GM12891 (cell line): ENCODE data around the gene FUT4.

ENCODE experiments used
- PAX5 ChIP-seq: IDR thresholded peaks from 2 replicates; pipeline ENCODE4 v1.6.1; 2011; ENCODE audit warnings: low read length, moderate library complexity, mild to moderate bottlenecking; ENCODE audit not compliant: insufficient read depth, severe bottlenecking
- POLR2A ChIP-seq: IDR thresholded peaks from 2 replicates; pipeline ENCODE4 v1.6.1; 2011; ENCODE audit warnings: low read depth, low read length, control low read depth
- POLR2AphosphoS5 ChIP-seq: IDR thresholded peaks from 2 replicates; pipeline ENCODE4 v1.6.1; 2011; ENCODE audit warnings: low read depth, low read length, control low read depth
- TAF1 ChIP-seq: IDR thresholded peaks from 2 replicates; pipeline ENCODE4 v1.6.1; 2011; ENCODE audit warnings: low read depth, low read length, control low read depth

- TF ChIP-seq POLR2A (no peak), TAF1 (no peak), POLR2AphosphoS5 (no peak), PAX5 (no peak)
These were observed 13.7 kb downstream of the FUT4 start for GRCh38 chr11:94557421-94557820.
